ENCODE results near the gene EFCAB5.
"Not testable (repeated sequence)": the region's sequence is repeated elsewhere in the genome, so short reads cannot be mapped to it uniquely, and the experiment has no call there.

EFCAB5 gene

DNA sequence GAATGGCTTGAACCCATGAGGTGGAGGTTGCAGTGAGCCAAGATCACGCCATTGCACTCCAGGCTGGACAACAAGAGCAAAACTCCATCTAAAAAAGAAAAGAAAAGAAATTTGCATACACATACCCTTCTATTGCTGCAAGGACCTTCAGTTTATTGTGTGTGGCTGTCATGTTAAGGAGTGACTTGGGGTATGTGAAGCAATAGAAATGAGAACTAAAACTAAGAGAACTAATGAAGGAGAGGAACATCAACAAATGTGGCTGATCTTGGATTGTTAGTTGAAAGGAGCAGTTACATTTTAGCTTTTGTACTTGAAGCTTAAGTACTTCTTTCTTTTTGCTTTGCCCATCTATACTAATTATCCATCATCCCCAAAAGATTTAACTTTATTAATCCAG is 162.5 kb downstream of the EFCAB5 start:
- no peak for DNase-seq

DNA sequence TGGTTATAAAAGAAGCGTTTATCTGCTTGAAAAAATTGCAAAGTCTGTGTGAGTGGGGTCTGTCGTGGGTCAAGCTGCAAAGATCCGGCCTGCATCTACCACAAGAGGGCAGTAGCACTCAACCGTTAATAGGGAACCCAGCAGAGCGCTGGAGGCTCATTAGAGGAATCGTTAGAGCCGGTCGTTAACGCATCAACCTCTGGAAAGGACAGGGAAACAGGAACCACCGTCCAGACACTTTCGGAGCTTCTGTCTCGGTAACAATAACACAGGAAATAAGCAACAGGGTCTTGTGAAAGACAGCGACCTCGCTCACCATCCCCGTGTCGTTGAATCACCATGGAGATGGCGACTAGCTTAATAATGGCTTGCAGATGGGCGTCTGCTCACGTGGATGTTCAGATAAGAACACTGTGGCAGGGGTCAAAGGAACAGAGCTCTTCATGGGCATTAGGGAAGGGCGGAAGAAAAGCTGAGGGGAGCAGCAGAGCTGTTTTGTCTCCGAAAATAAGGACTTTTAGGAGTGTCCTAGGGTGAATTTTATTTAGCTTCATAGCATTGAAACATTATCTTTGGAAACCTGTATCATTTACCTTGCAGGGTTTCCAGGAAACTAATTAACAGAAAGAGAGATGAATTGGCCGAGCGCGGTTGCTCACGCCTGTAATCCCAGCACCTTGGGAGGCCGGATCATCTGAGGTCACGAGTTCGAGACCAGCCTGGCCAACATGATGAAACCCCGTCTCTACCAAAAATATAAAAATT is 163.3 kb downstream of the EFCAB5 start:
- peak; percentile 86 for DNase-seq

DNA sequence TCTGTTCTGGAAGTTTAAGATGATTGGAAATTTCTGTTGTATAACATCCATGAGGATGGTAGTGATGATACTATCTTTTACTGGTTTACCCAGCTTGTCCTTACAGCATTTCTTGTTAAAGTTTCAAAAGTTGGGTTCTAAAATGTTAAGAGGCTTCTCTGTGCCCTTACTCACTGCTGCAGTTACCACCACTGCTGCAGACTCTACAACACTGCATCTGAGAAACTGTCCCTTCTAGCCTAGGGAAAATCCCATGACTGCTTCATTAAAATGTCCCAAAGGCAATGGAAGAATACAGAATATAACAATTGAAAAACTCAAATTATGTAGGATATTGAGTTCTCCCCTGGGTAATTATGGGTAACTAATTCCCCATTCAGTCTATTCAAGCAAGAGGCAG is 171.4 kb downstream of the EFCAB5 start:
- DNase-seq, result no peak

DNA sequence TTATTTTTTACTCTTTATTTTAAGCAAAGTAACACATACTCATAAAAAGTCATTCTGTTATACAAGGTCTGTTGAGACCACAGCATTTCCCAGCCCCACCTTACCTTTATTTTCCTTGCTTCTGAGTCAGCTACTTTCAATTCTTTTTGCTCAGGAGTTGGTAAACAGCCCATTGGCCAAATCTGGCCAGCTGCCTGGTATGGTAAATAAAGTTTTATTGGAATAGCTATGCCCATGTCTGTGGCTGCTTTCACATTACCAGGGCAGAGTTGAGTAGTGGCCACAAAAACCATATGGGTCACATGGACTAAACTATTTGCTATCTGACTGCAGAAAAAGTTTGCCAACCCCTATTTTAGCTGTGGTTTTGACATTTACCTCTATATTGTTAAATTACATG is 171.8 kb downstream of the EFCAB5 start:
- no peak for DNase-seq

DNA sequence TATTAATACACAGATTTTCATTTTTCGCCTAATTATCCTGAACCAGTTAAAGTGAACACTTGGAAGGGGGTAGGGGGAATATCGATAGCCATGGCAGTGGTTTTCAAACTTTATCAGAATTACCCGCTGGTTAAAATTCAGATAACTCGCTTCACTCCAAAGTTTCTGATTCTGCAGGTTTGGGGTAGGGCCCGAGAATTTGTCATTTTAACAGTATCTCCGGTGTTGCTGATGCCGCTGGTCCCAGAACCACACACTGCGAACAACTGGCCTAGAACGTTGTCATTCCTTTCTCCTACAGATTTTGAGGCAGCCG is 174.9 kb downstream of the EFCAB5 start:
- no peak for DNase-seq

DNA sequence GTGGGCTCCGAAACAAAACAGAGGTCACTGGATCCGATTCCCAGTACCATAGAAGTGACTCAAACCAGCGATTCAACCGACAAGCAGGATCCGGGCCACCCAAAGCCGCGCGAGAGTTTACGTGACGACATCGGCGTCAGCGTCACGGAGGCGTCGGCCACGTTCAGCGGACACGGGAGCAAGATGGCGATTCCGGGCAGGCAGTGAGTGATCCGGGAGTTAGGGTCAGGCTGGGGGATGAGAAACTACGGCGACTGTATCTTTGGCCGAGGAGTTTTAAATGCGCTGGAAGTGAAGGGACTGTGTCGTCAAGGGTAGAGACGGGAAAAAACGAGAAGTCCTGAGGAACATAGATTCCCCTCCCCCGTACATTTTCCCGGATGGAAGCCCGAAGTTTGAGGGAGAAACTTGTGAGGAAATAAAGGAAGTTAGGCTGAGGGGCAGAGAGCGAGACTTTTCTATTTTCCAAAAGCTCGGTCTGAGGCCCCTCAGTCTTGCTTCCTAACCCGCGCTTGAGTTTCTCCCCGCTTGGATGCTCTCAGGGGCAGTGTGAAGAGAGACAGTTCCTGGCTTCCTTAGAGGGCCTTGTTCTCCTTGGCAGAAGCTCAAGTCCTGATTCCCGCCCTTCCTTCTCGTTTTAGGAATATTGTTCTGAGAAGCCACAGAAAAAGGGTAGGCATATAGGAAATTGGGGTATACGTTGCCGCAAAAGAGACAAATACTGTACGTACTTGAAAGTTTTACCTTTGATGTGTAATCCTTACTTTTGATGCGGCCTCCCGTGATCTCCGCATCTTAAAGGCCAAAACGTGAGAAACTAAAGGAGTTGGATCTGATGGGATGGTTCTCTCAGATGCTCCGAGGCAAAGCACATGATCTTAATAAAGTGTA is 175.5 kb downstream of the EFCAB5 start, which contains the start of gene NSRP1:
Gene NSRP1, plus strand, starts transcription at position 156 of the 891 bp plus-strand sequence. Its CDS starts 28 bp downstream, at position 184.
- peak; percentile 94 for DNase-seq

DNA sequence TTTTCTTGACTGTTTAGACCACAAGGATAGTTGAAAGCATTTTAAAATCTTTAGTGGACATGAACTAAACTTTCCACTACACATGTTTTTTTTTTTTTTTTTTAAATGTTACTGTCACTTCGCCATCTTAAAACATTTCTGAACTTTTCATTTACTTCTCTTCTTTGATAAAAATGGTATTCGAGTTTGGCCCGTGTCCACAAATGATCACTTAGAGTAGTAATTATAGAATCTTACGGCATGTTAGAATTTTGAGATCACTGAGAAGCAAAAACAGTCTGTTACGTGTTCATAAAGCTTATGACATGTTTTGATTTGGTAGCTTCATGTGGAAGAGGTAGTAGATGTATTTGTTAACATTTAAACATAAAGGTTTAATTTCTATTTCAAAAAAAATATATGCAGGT is 176.2 kb downstream of the EFCAB5 start:
- DNase-seq, result no peak

DNA sequence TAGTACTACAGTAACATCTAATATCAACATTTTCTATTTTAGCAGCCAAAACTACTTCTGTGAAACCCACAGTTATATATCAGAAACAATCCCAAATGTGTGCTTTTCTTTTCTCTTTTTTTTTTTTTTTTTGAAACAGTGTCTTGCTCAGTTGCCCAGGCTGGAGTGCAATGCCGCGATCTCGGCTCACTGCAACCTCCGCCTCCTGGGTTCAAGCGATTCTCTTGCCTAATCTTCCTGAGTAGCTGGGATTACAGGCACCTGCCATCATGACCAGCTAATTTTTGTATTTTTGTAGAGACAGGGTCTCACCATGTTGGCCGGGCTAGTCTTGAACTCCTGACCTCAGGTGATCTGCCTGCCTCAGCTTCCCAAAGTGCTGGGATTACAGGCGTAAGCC is 177.2 kb downstream of the EFCAB5 start:
- DNase-seq, result not testable (repeated sequence)

DNA sequence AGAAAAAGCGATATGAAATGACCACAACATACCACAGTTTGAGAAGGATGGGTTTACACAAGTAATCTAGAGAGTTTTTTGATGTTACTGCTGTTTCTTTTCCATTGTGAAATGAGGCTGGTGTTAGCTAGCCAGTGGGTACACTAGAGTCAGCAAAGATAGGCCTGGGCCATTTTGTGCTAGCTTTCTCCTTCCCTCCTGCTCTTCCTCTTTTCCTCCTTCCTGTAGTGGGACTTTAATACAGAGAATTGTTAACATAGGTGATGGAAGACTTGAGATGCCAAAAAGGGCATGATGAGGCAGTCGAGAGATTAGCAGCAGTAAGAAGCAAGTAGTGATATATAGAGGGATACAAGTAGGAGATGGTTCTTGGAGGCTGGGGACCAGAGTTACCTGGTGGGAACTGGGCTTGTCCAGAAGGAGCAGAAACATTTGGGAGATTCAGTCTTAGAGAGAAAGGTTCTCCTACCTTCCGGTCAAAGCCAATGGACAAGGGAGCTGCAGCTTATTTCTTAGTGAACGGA is 182.9 kb downstream of the EFCAB5 start:
- no peak for DNase-seq

DNA sequence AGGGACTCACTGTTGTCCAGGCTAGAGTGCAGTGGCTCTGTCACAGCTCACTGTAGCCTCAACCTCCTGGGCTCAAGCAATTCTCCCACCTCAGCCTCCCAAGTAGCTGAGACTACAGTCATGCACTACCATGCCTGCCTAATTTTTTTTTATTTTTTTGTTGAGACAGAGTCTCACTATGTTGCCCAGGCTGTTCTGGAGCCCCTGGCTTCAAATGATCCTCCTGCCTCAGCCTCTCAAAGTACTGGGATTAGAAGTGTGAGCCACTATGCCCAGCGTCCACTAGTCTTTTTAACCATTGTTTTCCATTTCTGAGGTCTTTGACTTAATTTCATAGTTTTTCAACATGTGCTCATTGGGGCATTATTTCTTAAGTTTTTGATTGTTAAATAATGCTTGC is 188.7 kb downstream of the EFCAB5 start:
- DNase-seq, result no peak

DNA sequence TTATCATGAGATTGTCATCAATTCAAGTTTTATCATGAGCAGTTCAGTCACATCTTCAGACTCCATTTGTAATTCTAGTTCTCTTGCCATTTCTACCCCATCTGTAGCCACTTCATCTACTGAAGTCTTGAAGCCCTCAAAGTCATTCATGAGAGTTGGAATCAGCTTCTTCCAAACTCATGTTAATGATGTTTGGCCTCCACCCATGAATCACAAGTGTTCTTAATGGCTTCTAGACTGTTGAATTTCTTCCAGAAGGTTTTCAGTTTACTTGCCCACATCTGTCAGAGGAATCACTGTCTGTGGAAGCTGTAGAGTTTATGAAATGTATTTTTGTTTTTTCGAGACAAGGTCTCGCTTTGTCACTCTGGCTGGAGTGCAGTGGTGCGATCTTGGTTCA is 191.2 kb downstream of the EFCAB5 start:
- DNase-seq, result no peak

DNA sequence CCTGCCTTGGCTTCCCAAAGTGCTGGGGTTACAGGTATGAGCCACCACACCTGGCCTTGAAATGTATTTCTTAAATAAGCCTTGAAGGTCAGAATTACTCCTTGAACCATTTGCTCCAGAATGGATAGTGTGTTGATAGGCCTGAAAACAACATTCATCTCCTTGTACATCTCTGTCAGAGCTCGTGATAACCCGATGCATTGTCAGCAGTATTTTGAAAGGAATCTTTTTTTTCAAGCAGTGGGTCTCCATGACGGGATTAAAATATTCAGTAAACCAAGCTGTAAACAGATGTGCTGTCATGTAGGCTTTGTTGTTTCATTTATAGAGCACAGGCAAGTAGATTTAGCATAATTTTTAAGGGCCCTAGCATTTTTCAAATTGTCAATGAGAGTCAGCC is 191.8 kb downstream of the EFCAB5 start:
- no peak for DNase-seq

DNA sequence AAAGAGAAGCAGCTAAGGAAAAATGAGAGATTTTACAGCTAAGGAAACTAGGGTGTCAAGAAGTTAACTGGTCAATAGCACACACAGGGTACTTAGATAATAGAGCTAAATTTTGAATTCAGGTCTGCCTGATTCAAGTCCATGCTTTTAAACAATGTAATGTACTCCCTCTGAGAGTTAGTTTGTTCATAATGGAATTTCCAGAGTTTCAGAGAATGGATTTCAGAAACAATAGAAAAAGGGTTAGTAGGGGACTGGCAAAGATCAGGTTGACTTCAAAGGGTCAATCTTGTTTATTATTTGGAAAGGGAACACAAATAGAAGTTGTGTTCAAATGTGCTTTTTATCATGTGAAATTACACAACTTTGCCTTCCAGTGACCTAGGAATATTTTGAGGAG is 193.1 kb downstream of the EFCAB5 start:
- no peak for DNase-seq

DNA sequence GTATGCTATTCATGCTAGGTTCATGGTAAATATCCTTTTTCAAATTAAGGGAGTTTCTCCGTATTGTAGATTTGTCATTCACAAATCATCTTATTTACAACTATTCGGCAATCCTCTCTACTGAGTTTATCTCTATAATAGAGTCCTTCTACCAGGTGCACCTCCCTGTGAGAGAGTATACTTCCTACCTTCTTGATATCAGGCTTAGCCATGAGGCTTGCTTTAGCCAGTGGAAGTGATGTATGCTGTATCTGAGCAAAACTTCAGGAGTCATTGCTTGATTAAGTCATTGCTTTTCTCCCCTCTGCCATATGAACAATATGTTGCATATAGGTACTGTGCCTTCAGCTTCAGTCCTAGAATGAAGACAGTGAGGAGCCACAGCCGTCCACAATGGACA is 195.7 kb downstream of the EFCAB5 start:
- DNase-seq, result no peak

DNA sequence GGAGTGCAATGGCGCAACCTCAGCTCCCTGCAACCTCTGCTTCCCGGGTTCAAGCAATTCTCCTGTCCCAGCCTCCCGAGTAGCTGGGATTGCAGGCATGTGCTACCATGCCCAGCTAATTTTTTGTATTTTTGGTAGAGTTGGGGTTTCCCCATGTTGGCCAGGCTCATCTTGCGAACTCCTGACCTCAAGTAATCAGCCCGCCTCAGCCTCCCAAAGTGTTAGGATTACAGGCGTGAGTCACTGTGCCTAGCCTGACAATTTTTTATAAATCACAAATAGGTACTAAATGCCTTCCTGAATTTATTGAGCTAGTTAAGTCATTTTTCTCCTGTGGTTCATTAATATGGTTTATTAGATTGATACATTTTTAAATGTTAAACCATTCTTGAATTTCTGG is 206.4 kb downstream of the EFCAB5 start:
- DNase-seq, result not testable (repeated sequence)

DNA sequence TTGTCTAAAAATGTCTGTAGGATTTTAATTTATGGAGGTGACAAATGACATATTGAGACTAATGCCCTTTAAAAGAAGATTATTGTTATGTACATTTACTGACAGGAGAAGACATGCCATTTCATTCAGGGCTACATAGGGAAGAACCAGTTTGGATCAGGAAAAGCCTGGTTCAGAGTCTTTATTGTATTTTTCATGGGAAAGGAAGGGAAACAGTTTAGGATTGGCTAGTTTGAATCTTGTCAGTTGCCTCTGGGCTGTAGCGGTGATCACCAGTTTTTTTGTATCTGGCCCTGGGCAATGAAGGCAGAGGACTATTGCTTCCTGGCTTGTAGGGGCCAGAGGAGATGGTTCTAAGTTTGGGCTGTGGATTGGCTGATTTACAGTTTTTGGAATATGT is 206.9 kb downstream of the EFCAB5 start:
- DNase-seq, result no peak

DNA sequence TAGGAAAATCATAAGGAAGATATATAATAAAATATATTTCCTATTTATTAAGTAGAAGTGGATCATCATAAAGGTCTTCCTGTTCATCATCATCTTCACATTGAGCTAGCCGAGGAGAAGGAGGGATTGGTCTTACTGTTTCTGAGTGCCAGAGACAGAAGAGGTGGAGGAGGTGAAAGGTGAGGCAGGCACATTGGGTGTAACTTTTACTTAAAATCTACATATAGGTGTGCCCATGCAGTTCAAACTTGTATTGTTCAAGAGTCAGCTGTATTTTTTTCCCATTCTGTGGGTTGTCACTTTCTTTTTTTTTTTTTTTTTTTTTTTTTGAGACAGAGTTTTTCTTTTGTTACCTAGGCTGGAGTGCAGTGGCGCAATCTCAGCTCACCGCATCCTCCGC is 210.0 kb downstream of the EFCAB5 start:
- no peak for DNase-seq

DNA sequence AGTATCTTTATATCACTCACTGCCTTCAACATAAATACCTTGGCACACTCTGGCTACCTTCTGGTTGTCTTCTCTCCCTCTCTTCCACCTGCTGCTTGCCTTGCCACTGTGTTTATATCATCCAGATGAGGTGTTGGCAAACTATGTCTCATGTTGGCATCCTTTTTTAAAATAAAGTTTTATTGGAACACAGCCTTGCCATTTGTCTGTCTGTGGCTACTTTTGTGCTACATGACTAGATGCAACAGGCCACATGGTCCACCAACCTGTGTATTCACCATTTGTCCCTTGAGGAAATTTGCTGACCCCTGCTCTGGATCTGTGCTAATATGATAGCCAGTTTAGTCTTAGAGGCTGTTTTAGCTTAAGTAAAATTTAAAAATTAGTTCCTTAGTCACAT is 212.0 kb downstream of the EFCAB5 start:
- DNase-seq, result no peak

DNA sequence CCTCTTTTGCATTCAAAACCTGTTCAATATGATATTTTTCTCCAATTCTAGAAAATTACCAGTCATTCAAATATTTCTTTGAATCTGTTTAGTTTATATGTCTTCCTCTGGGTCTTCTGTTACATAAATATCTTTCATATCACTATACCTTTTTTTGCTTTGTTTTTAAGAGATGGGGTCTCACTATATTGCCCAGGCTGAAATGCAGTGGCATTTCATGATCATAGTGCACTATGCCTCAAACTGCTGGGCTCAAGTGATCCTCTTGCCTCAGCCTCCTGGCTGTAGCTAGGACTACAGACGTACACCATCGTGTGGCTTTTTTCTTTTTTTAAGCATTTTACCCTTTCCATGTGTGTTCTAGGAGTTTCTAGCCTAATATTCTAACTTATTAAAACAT is 214.0 kb downstream of the EFCAB5 start:
- no peak for DNase-seq
